HepG2 (cell line): ENCODE results near the gene SREBF1. TPM values are rescaled to one million over a fixed set of nuclear protein-coding genes. Genes with fewer than 3 reads are reported as not detected.

ENCODE experiments used
- ATAC-seq: fragments of 200-7000 bp; cut with Tn5 transposase; 3 replicates; pipeline ENCODE4 v1.9.1; 2020; ENCODE audit warnings: mild to moderate bottlenecking, moderate library complexity
- BruUV-seq: library from RNA; stranded (reverse); fragments of 400-500 nt; replicated peaks from 2 replicates; lab custom pipeline; 2021; lab: Mats Ljungman, UMichigan
- CTCF ChIA-PET: fragments of 300-600 bp; formaldehyde crosslinking; extraction: SDS; loops from one replicate; lab custom pipeline; 2021; ENCODE audit warnings: low total read pairs, inconsistent platforms, low intra/inter-chr PET ratio; lab: Yijun Ruan, JAX
- POLR2A ChIA-PET: fragments of 350-600 bp; sonication (Branson Sonifier 250); formaldehyde crosslinking; loops from one replicate; lab custom pipeline; 2020; ENCODE audit warnings: antibody characterized with exemption, inconsistent platforms; lab: Yijun Ruan, JAX
- DNase-seq: peaks from one replicate; pipeline ENCODE4 v3.0.0-alpha.2; 2015; ENCODE audit warnings: low spot score
- FAIRE-seq: peaks from 3 replicates; lab custom pipeline; 2011; peaks lifted over from hg19 to GRCh38; lab: Jason Lieb, UNC
- H2AFZ ChIP-seq: one replicate; pipeline ENCODE4 v1.6.1; 2011; ENCODE audit warnings: low read length, inconsistent platforms
- H3K27ac ChIP-seq: fragments of 300-600 bp; 3 replicates; pipeline ENCODE4 v1.8.0; 2011; ENCODE audit warnings: mixed run types, mild to moderate bottlenecking, mixed read lengths, low read length, inconsistent platforms; ENCODE audit not compliant: insufficient read depth; ENCODE audit errors: extremely low read length
- H3K27me3 ChIP-seq, 2 experiments: fragments of 200-600 bp in 1 of 2; 2 replicates in 1 of 2; 3 replicates in 1 of 2; pipeline versions ENCODE4 v1.6.0 to v1.8.0; 2011; ENCODE audit warnings: low read length in 2 of 2, mild to moderate bottlenecking in 2 of 2, moderate library complexity in 2 of 2, inconsistent platforms in 1 of 2; ENCODE audit not compliant: insufficient read depth in 2 of 2, control insufficient read depth in 1 of 2
- H3K36me3 ChIP-seq, 2 experiments: fragments of 200-600 bp in 1 of 2; replicated peaks in 1 of 2; 2 replicates in 1 of 2; 3 replicates in 1 of 2; pipeline versions ENCODE4 v1.5.1 to v1.8.0; 2011; ENCODE audit warnings: low read length in 2 of 2, inconsistent platforms in 1 of 2; ENCODE audit not compliant: insufficient read depth in 2 of 2, control insufficient read depth in 1 of 2
- H3K4me1 ChIP-seq: 2 replicates; pipeline ENCODE4 v1.5.1; 2012; ENCODE audit warnings: low read length, inconsistent platforms; ENCODE audit not compliant: insufficient read depth
- H3K4me2 ChIP-seq: 2 replicates; pipeline ENCODE4 v1.6.0; 2011; ENCODE audit warnings: low read depth, low read length, inconsistent platforms
- H3K4me3 ChIP-seq, 3 experiments: fragments of 200-600 bp in 1 of 3; sonication (generic), shearing (Covaris generic) in 1 of 3; replicated peaks in 1 of 3; 2 replicates each; pipeline ENCODE4 v1.5.1; 2011 to 2016; ENCODE audit warnings: low read length in 3 of 3, inconsistent platforms in 2 of 3, low read depth in 2 of 3, mild to moderate bottlenecking in 2 of 3, control low read depth in 1 of 3, mixed read lengths in 1 of 3; ENCODE audit not compliant: insufficient read depth in 1 of 3
- H3K79me2 ChIP-seq: one replicate; pipeline ENCODE4 v1.6.1; 2011; ENCODE audit warnings: low read length, inconsistent platforms; ENCODE audit not compliant: insufficient read depth
- H3K9ac ChIP-seq: 2 replicates; pipeline ENCODE4 v1.6.0; 2011; ENCODE audit warnings: mild to moderate bottlenecking, low read depth, low read length, inconsistent platforms; ENCODE audit not compliant: insufficient read depth
- H3K9me3 ChIP-seq: 2 replicates; pipeline ENCODE4 v1.5.1; 2012; ENCODE audit warnings: mild to moderate bottlenecking, low read length
- H4K20me1 ChIP-seq: 2 replicates; pipeline ENCODE4 v1.6.0; 2011; ENCODE audit warnings: inconsistent platforms, mild to moderate bottlenecking, low read length, moderate library complexity; ENCODE audit not compliant: insufficient read depth
- AKAP8 ChIP-seq: sonication (generic); formaldehyde crosslinking; IDR thresholded peaks from 2 replicates; pipeline ENCODE4 v1.5.1; 2020; ENCODE audit warnings: mild to moderate bottlenecking, missing genetic modification reagents
- MYC ChIP-seq: sonication (generic); formaldehyde crosslinking; IDR thresholded peaks from 2 replicates; pipeline ENCODE4 v1.9.0; 2021; ENCODE audit warnings: missing genetic modification reagents, borderline replicate concordance
- PATZ1 ChIP-seq: sonication (generic); formaldehyde crosslinking; IDR thresholded peaks from 2 replicates; pipeline ENCODE4 v1.4.0; 2020; ENCODE audit warnings: missing genetic modification reagents
- RAD21 ChIP-seq: fragments of 450-650 bp; formaldehyde crosslinking; IDR thresholded peaks from 2 replicates; pipeline ENCODE4 v1.5.0; 2020; ENCODE audit warnings: mild to moderate bottlenecking
- RBM22 ChIP-seq: fragments of 200-400 bp; formaldehyde crosslinking; optimal IDR thresholded peaks from 2 replicates; pipeline ENCODE3; 2017; ENCODE audit warnings: mild to moderate bottlenecking, low read length, moderate library complexity
- RXRB ChIP-seq: IDR thresholded peaks from 2 replicates; pipeline ENCODE4 v1.6.1; 2016; ENCODE audit warnings: borderline replicate concordance, missing genetic modification reagents, missing compliant biosample characterization
- SMC3 ChIP-seq: IDR thresholded peaks from 2 replicates; pipeline ENCODE4 v1.6.1; 2011; ENCODE audit warnings: low read length, improper control_type of control experiment
- SNAPC5 ChIP-seq: sonication (generic); formaldehyde crosslinking; IDR thresholded peaks from 2 replicates; pipeline ENCODE4 v1.8.1; 2023; ENCODE audit warnings: mild to moderate bottlenecking, missing genetic modification reagents, borderline replicate concordance
- TARDBP ChIP-seq: sonication (generic); formaldehyde crosslinking; IDR thresholded peaks from 2 replicates; pipeline ENCODE4 v1.8.0; 2022; ENCODE audit warnings: mild to moderate bottlenecking, missing genetic modification reagents
- TBX2 ChIP-seq: sonication (generic); formaldehyde crosslinking; IDR thresholded peaks from 2 replicates; pipeline ENCODE4 v1.5.0; 2020; ENCODE audit warnings: missing genetic modification reagents, mild to moderate bottlenecking, borderline replicate concordance
- TOPORS ChIP-seq: sonication (generic); formaldehyde crosslinking; IDR thresholded peaks from 2 replicates; pipeline ENCODE4 v1.8.0; 2023; ENCODE audit warnings: mild to moderate bottlenecking, missing genetic modification reagents
- ZFX ChIP-seq: sonication (generic); formaldehyde crosslinking; IDR thresholded peaks from 2 replicates; pipeline ENCODE4 v1.4.0; 2020; ENCODE audit warnings: mild to moderate bottlenecking, low read depth, missing genetic modification reagents, moderate library complexity
- ZNF12 ChIP-seq: sonication (generic); formaldehyde crosslinking; IDR thresholded peaks from 2 replicates; pipeline ENCODE4 v1.5.0; 2020; ENCODE audit warnings: missing genetic modification reagents
- ZNF687 ChIP-seq: sonication (generic); formaldehyde crosslinking; IDR thresholded peaks from 2 replicates; pipeline ENCODE4 v1.5.1; 2020; ENCODE audit warnings: mild to moderate bottlenecking, missing genetic modification reagents, moderate library complexity
- ZNF782 ChIP-seq: sonication (generic); formaldehyde crosslinking; IDR thresholded peaks from 2 replicates; pipeline ENCODE4 v1.4.0; 2020; ENCODE audit warnings: missing genetic modification reagents, mild to moderate bottlenecking, borderline replicate concordance
- WGBS: methylation state at CpG from one replicate; pipeline ENCODE4 v1.1.6; 2017; ENCODE audit warnings: low lambda C conversion rate; 5-methylcytosine and 5-hydroxymethylcytosine counted together
- in situ Hi-C: cut with HindIII; loops from 2 replicates; pipeline ENCODE4 v1.10.0; 2017; ENCODE audit warnings: low pct_unique_long_range_greater_than_20kb; ENCODE audit not compliant: extremely low pct_ligation_motif_present
- intact Hi-C: fragments of 100-400 bp; cut with micrococcal nuclease; formaldehyde crosslinking; loops from one replicate; pipeline ENCODE4 v1.10.0; 2022; ENCODE audit not compliant: unreplicated experiment
- polyA plus RNA-seq, 8 experiments: library from polyadenylated mRNA; depleted of rRNA in 3 of 8; stranded (reverse) in 7 of 8; unstranded in 1 of 8; fragments of >200 nt; fragmentation: Illumina TruSeq in 4 of 8; extraction: Trizol in 4 of 8; gene quantifications; 2 replicates each; pipeline versions ENCODE4 v1.2.1 to v1.2.3, GENCODE V29; 2011 to 2016; ENCODE audit warnings: low read depth in 4 of 8, missing spikeins in 1 of 8, mixed read lengths in 1 of 8; ENCODE audit not compliant: insufficient read depth in 1 of 8
- total RNA-seq, 5 experiments: library from RNA; depleted of rRNA; stranded (reverse); fragments of >200 nt; fragmentation: Illumina TruSeq; extraction: Trizol; gene quantifications; 2 replicates each; pipeline ENCODE4 v1.2.3, GENCODE V29; 2016; ENCODE audit warnings: low read depth in 1 of 5
- TF ChIP-seq, protein P1 (sequence below): sonication (generic); formaldehyde crosslinking; IDR thresholded peaks from 2 replicates; pipeline ENCODE4 v1.4.0; 2020; ENCODE audit warnings: mild to moderate bottlenecking, missing genetic modification reagents

Gene SREBF1
- total and polyA plus RNA-seq, 2 of the 13 experiments (the other 11 are each of a cell fraction or from before 2014, with no cell fraction given): 34.3 to 38.0 TPM

GRCh38 chr17:17784657-17785267 lies 52.0 kb downstream of the SREBF1 start:
- in situ Hi-C loops (no loop called here), intact Hi-C loops (no loop called here)
- Histone ChIP-seq H4K20me1 (peaks cover 43% of the 10 kb centered on the region; the same call in 1 of the 2 replicates), H3K9ac (no peak overlapping the region), H3K9me3 (no peaks in the 10 kb centered on the region), H3K27ac (no peak overlapping the region), H3K4me1 (peaks cover 68% of the 10 kb centered on the region), H3K4me2 (peak overlapping the region; percentile 6; the same call in 1 of the 2 replicates), H3K27me3 (no peaks in the 10 kb centered on the region), H3K4me3 (no peak overlapping the region; a peak in 1 of 6 replicates), H3K79me2 (peaks cover 3% of the 10 kb centered on the region), H2AFZ (no peak overlapping the region), H3K36me3 (no peaks in the 10 kb centered on the region)
- WGBS: 64% methylated on average over 5 of the region's 7 CpGs
- FAIRE-seq (peak; percentile 81), DNase-seq (peak; percentile 72), ATAC-seq (peak; percentile 73)
- POLR2A ChIA-PET: no interaction called here
- CTCF ChIA-PET: no interaction called here
- no TSS peak for BruUV-seq
- 0 out of 2 replicates have a peak, but pooled peaks have one; percentile 28 for TF ChIP-seq AKAP8 (CRISPR knock-in tag)
- no peak for TF ChIP-seq ZNF782 (CRISPR knock-in tag)
- TF ChIP-seq, protein P1, sequence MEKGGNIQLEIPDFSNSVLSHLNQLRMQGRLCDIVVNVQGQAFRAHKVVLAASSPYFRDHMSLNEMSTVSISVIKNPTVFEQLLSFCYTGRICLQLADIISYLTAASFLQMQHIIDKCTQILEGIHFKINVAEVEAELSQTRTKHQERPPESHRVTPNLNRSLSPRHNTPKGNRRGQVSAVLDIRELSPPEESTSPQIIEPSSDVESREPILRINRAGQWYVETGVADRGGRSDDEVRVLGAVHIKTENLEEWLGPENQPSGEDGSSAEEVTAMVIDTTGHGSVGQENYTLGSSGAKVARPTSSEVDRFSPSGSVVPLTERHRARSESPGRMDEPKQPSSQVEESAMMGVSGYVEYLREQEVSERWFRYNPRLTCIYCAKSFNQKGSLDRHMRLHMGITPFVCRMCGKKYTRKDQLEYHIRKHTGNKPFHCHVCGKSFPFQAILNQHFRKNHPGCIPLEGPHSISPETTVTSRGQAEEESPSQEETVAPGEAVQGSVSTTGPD (CRISPR knock-in tag): peak; percentile 70; the same call in 1 of the 2 replicates
- TF ChIP-seq ZFX (CRISPR knock-in tag): peak; percentile 46; the same call in 1 of the 2 replicates
- TF ChIP-seq TARDBP (CRISPR knock-in tag): 0 out of 2 replicates have a peak, but pooled peaks have one; percentile 48
- TF ChIP-seq RAD21 (CRISPR knock-in tag): 0 out of 2 replicates have a peak, but pooled peaks have one; percentile 23
- peak; percentile 17; the same call in 1 of the 2 replicates for TF ChIP-seq RXRB (CRISPR knock-in tag)
- TF ChIP-seq PATZ1: peak; percentile 68; the same call in 1 of the 2 replicates
- peak; percentile 75 for TF ChIP-seq ZNF687
- TF ChIP-seq TOPORS (CRISPR knock-in tag): no peak
- peak; percentile 11; the same call in 1 of the 2 replicates for TF ChIP-seq SMC3
- peak; percentile 62 for TF ChIP-seq ZNF12
- no peak for TF ChIP-seq SNAPC5 (CRISPR knock-in tag)
- peak; percentile 71; the same call in 1 of the 2 replicates for TF ChIP-seq MYC (CRISPR knock-in tag)
- TF ChIP-seq TBX2: peak; percentile 18; the same call in 1 of the 2 replicates
- peak; percentile 21 for TF ChIP-seq RBM22
